Left cardiac atrium (tissue), 4 donors: ENCODE data around the gene KCNT2. TPM values are rescaled to one million over a fixed set of nuclear protein-coding genes. Genes with fewer than 3 reads are reported as not detected.
A peak's percentile ranks its signal among the peaks of the same experiment; 100 is the strongest.

Experiments
- ATAC-seq, 2 donors: fragments of 200-7000 bp; cut with Tn5 transposase; one replicate each; pipeline ENCODE4 v1.9.1; 2020; ENCODE audit warnings: mild to moderate bottlenecking in 2 of 2, moderate library complexity in 2 of 2
- DNase-seq: peaks from one replicate; pipeline ENCODE4 v3.0.0-alpha.2; 2020
- intact Hi-C, 2 donors: fragments of 100-400 bp; cut with DNase I; formaldehyde crosslinking; loops; one replicate each; pipeline versions ENCODE4 v1.14.1 to v1.15.1; 2022 to 2023
- total RNA-seq, 2 donors: library from RNA; stranded (reverse); fragmentation: NEBNext Ultra II Directional; extraction: Animal tissue kit (Norgen Biotek cat#: 25700); gene quantifications; one replicate each; pipeline ENCODE4 v1.2.1, GENCODE V29; 2021
- donor health status: DM: no; HTN: yes; CAD: no.
- donor health status: DM: no; HTN: yes; CAD: no; lungs with severe emphysema.
- donor health status: DM: yes; HTN: yes; CAD: no.
- donor health status: Dilated cardiomyopathy.

KCNT2 gene
- total RNA-seq, 2 donors from 2014 or later = 3.8 to 7.3 TPM

DNA sequence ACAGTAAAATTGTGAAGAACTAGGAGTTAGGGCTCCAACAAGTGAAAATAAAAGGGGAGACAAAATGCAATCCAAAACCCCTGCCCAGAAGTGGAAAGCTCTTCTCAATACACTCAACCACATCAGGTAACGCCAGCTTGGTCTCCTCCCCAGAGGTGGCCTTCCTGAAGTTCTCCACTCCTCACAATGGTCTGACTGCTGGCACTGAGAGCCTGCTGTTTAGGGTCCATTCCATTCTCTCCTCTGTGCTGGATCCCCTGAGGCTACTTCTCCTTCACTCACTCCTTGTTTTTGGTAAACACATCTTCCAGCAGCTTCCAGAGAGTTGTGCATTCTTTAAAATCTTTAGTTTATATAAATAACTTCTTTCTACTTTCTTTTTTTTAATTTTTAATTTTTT lies 189.5 kb downstream of the KCNT2 start:
- no peak for DNase-seq
- intact Hi-C loops = no loop called here
- ATAC-seq = no peak

DNA sequence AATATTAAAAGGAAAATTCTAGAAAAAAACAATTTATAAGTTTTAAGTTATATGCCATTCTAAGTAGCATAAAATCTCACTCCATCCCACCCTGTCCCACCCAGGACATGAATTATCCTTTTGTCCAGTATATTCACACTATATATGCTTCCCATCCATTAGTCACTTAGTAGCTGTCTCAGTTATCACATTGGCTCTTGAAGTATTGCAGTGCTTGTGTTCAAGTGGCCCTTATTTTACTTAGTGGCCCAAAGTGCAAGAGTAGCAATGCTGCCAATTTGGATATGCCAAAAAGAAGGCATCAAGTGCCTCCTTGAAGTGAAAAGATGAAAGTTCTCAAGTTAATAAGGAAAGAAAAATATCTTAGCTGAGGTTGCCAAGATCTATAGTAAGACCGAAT lies 192.3 kb downstream of the KCNT2 start:
- ATAC-seq = no peak
- intact Hi-C loops = no loop called here
- no peak for DNase-seq

DNA sequence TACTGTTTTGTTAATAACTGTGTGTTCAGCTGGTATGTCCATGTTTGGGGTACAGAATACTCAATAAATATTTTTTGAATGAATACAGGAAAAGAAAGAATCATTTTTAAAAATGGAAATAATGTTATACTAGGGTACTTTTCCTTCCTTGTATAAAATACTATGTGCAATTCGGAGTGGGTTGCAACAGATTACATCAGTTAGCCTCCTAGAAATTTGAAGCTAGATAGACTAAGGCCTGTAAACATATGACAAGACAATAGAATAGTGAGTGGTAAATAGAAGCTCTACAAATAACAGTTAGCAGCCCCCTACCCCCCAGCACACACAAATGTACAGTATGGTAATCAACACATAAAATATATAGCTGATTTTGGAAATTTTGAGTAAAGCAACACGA lies 195.9 kb downstream of the KCNT2 start:
- no peak for ATAC-seq
- no peak for DNase-seq
- intact Hi-C loops = no loop called here

DNA sequence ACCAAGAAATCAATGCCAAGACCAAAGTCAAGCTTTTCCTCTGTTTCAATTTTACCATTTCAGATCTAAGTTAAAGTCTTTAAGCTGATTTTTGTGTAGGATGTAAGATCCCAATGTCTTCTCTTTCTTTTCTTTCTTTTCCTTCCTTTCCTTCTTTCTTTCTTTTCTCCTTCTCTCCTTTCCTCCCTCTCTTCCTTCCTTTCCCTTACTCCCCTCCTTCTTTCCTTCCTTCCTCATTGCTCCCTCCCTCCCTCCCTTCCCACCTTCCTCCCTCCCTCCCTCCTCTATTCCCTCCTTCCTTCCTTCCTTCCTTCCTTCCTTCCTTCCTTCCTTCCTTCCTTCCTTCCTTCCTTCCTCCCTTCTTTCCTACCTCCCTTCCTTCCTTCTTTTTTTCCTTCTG lies 197.5 kb downstream of the KCNT2 start:
- DNase-seq (no peak), ATAC-seq (no peak)
- intact Hi-C loops = no loop called here

DNA sequence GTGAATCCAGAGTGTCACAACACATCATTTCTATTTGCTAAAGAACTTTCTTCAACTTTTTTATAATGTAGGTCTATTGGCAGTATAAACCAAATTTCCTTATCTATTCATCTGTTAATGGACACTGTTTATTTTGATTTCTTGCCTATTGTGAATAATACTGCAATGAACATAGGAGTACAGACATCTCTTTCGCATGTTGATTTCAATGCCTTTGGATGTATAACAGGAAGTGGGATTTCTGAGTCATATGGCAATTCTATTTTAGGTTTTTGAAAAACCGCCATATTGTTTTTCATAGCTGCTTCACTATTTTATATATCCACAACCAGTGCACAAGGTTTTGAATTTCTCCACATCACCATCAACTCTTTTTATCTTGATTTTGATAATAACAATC lies 198.7 kb downstream of the KCNT2 start:
- ATAC-seq (no peak), DNase-seq (no peak)
- intact Hi-C loops = no loop called here

DNA sequence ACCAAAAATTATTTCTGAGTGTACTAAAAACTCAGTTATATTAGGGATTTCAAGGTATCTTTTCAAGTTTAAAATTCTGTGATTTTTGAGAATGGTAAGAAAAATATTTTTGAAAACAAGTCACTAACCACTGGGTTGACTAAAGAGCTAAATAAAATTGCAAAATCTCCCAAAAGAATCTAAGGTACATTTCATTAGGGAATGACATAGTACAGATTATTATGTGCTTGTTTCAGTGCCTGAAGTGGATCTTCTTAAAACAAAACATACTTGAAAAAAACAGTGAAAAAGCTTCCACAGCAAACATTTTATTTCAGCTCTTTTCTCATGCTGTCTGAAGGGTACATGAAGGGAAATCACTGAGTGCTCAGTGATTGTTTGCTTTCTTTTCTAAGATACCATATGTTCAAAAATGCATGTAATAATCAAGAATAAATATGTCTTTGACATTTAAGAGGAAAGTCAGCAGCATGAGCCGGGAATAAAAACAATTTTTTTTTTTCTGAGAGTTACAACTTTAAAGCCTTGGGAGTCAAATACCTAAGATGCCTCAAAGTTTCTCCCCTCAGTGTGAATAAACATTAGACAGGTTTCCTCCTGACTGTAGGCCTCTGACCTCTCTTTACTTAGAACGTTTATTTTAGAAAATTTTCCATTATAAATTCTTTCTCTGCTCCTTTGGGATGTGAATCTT lies 200.7 kb downstream of the KCNT2 start:
- ATAC-seq (peak in 1 of 2 donors; percentile 80), DNase-seq (no peak)
- intact Hi-C loops = no loop called here

DNA sequence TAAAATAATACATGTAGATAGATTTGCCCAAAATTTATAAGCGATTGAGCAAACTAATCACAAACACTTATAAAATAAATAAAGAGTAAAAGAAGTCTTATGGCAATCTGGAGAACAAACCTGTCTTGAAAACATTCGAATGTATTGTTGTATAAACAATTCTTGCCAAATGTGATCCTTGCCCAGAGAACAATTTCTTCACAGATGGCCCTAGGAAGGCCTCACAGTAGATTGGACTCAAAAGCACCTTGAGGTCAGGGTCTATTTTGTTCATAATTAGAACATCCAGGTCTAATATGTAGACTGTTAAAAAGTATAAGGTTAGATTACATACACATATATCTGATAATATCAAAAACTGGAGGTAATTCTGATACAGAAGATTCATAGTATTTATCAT lies 202.4 kb downstream of the KCNT2 start:
- intact Hi-C loops = no loop called here
- ATAC-seq (no peak), DNase-seq (no peak)

DNA sequence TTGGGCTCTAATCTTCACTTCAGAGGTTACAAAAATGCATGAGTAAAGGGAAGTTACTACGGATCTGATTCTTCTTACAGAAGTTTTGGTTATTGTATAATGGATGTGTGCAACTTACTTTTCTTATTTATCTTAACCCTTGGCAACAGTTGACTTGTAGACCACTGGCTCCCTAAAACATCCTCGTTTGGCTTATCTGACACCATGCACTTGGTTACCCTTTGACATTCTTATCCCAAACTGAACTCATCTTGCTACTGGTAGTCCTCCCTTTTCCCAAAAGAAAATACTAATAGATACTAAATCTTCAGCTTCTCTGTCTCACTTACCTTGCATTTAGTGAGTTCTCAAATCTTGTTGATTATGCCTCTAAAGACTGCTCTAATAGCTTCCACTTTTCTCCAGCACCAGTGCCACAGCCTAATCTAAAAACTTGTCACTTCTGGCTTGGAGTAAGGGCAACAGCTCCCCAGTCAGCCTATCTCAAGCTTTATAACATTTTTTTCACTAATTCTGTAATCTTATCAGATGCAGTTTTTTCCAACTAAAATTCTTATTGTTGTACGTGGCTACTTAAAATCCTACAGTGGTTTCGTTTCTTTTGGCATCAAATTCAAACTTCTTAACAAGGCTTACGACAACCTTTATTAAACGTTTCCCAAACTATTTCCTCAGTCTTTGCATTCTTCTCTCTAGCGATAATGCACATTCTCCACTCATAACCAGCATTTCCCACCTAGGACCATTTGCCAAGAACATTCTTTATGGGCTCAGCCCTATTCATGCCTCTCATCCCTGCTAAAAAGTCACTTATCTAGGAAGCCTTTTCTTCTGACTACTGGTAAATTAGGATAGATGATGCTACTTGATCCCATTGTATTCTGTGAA lies 204.2 kb downstream of the KCNT2 start:
- peak; percentile 54 to 76 for ATAC-seq
- intact Hi-C loops = no loop called here
- no peak for DNase-seq

DNA sequence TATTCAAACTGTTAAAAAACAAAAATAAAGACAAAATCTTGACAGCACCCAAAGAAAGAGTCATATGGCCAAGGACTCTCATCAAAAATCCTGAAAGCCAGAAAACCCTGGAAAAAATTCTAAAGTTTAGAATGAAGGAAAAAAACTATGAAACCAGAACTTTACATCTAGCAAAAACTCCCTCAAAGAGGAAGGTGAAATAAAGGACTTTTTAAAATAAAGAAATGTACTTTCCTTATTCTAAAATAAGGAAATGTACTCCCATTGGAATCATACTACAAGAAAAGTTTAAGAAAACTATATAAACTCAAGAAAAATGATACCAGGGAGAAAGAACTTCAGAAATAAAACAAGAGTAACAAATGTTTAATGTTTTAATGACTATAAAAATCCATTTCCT lies 206.3 kb downstream of the KCNT2 start:
- no peak for ATAC-seq
- intact Hi-C loops = no loop called here
- no peak for DNase-seq

DNA sequence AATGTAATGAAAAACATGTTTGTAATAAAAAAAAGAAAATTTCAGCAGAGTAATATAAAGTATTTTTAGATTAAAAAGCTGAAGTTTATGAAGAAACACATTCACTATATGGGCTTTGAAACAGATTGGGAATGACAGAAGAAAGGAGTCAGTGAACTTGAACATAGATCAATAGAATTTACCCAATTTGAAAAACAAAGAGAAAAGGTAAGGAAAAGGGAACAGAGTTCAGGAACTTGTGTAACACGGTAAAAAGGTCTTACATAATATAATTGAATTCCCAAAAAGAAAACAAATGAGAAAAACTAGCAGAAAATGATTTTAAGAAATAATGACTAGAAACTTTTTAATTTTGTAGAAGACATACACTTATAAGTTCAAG lies 206.8 kb downstream of the KCNT2 start:
- intact Hi-C loops = no loop called here
- DNase-seq = no peak
- no peak for ATAC-seq

DNA sequence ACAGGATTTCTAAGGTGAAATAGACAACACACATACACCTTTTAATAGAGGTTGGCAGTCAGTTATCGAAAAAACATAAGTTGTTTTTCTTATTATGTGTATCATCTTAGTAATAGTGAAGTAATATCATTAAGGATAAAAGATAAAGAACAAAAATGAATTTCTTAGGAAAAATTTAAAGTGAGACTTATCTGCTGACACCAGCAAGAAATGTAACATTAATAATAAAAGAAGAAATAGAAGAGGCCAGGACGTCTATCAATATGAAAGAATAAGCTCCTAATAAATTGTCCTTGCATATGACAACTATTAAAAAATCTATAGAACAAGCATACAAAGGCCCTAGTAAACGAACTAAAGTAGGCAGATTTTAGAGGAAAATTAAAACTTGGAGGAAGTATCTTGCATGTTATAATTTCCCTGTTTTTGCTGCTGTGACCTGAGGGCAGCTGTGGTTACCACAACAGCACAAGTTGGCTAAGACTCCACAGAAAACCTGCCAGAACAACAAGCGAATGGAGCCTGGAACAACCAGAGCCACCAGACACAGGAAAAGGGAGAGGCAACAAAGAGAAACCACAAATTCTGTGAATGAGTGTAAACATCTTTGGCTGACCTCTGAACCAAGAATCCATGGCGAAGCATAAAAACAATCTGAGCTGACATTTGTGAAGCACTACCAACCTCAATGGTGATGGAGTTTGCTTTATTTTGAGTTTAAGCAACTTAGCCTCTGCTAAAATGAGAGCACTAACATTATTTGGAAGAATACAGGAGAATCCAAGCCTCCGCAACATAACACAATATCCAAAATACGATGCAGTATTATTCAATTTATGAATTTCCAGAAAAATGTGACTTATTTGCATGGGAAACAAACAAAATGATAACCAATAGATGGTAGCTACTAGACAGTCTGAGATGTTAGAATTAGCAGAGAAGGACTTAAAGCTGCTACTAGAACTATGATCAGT lies 207.5 kb downstream of the KCNT2 start:
- intact Hi-C loops = no loop called here
- ATAC-seq (peak; percentile 88 to 89), DNase-seq (peak; percentile 54)

DNA sequence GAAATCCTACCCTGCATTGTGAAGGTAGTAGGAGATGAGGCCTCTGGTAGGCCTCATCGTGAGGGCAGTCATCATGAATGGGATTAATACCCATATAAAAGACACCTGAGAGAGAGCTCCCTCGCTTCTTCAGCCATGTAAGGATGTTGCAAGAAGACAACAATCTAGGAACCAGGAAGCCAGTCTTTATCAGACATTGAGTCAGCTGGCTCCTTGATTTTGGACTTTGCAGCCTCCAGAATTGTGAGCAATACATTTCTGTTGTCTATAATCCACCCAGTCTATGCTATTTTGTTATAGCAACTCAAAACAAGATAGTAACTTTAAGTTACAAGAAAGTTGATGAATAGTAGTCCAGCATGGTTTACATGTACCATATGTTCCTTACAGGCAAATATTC lies 208.5 kb downstream of the KCNT2 start:
- intact Hi-C loops = no loop called here
- DNase-seq = no peak
- ATAC-seq = peak in 1 of 2 donors; percentile 19

DNA sequence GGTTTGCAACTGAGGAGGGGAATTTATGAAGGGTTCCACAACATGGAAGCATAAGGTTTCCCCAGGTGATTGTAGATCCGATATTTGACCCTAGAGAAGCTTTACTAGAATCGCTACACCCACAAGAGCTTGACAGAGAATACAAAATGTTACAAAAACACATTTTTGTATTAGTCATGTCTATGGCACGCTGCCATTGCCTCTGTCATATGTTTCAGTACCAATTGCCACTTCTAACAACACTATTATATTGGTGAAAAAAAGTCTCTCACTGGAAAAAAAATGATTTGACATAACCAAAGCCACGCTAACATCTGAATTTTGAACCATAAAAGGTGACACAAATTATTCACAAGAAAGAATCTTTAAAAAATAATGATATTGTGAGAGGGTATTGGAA lies 214.5 kb downstream of the KCNT2 start:
- ATAC-seq (peak; percentile 34 to 46), DNase-seq (peak; percentile 48)
- intact Hi-C loops = no loop called here

DNA sequence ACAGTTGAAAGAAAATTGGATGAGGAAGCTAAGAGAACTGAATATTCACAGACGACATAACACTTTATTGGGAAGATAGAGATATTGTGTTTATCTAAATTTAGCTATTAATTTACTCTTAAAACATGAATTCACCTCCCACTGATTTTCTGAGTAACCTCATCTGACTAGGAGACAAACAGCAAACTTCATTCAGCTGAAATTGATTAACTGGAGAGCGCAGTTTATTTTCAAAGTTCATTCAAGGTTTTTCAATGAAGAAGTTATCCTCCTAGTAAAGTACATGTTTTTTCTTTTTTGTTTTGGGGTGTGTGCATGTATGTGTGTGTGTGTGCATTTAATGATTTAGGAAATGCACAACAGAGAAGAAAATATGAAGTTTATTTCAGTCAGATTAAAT lies 215.0 kb downstream of the KCNT2 start:
- no peak for DNase-seq
- no peak for ATAC-seq
- intact Hi-C loops = no loop called here

DNA sequence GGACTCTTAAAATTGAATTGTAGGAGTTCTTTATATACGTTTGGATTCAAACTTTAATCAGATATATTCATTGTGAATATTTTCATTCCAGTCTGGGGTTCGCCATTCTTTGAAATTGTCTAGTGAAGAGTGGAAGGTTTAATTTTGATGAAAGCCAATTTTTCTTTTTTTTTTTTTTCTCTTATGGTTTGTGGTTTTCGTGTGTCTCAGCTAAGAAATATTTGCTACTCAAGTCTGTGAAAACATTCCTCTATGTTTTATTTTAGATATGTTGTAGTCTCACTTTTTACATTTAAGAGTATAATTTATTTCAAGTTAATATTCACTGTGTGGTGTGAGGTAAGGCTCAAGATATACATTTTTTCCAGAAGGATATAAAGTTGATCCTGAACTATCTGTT lies 220.5 kb downstream of the KCNT2 start:
- ATAC-seq = no peak
- intact Hi-C loops = no loop called here
- DNase-seq = no peak

DNA sequence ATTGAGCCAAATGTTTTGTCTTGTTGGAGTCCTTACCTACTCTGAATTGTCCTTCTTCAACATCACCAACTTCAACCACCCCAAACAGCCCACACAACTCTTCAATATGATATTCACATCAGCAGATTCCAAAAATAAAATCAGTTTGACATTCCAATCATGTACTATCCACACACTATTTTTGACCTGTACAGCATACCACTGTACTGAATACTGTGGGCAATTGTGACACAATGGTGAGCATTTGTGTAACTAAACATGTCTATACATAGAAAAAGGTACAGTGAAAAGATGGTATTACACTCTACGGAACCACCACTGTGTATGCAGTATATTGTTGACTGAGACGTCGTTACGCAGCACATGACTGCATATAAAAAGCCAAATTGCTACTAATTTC lies 223.1 kb downstream of the KCNT2 start:
- DNase-seq = no peak
- intact Hi-C loops = no loop called here
- no peak for ATAC-seq

DNA sequence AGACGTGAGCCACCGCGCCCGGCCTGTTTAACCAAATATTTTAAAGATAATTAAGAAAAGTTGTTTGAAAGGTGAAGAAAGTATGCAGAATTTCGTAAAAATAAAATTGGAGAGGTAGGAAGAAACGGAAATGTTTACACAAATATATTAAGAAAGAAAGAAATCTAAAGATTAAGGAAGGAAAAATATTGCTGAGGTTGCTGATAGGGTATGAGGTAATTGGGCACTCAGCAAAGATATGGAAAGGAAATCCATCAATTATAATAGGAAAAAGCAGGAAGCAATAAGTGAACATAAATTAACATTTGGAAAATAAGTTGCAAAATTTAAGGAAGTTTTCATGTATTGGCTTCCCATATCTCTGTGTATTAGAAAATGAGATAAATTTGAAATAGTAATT lies 225.9 kb downstream of the KCNT2 start:
- ATAC-seq (no peak), DNase-seq (no peak)
- intact Hi-C loops = no loop called here

DNA sequence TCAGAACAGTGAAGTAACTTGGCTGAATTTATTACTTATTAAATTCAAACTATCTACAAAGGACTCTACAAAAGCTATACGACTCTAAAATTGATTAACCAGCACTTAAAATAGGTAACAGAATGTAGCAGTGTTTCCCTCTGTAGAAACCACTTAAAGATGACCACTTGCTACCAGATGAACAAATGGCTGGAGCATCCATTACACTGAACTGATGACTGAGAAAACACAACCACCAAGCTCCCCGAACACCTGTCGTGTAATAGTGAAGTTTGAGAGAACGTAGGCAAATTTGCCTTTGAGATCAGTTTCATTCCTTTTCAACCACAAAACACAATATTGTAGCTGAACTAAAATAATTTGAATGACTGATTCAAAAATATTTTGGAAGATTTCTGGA lies 226.7 kb downstream of the KCNT2 start:
- ATAC-seq (no peak), DNase-seq (no peak)
- intact Hi-C loops = no loop called here

DNA sequence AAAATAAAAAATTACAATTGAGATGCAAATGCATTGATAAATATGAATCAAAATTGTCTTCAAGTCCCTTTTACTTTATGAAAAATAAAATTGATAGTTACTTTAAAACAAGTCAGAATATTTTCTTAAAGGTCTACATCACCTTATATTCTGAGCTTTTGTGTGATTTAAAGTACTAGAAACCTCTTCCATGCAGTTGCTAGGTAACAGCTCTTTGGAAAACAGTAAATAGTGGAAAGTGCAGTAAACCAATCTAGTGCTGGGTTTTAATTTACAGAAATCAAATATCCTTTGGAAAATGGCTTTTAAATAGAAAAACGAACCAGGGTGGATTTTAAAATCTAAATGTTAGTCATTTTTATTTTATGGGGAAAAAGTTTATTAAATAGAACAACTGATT lies 227.9 kb downstream of the KCNT2 start:
- DNase-seq = no peak
- no peak for ATAC-seq
- intact Hi-C loops = no loop called here

DNA sequence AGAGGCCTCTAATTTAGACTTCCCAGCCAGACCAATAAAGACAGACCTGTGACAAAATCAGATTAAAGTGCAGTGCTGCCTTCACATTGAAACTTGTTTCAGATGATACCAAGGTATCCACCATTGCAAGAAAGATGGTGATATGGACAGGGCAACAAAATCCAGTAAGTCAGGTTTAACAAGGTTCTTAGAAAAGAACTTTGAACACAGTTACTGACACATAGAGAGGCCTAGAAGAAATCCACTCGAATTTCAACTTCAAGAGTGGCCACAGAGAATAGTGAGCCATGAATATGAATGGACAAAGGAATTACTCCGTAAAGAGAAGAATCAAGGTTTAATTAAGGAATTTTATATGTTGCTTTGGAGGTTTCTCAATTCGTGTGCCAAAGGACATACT lies 230.4 kb downstream of the KCNT2 start:
- intact Hi-C loops = no loop called here

More for the DNA sequence above, 230.4 kb downstream of the KCNT2 start:
- no peak for ATAC-seq
- no peak for DNase-seq
